HG02943 (cell line): Measurements from ENCODE around the gene KRTAP10-1.

Source experiments
- ATAC-seq: cut with Tn5 transposase; IDR thresholded peaks from one replicate; pipeline ENCODE4 v1.9.1; 2021; ENCODE audit warnings: mild to moderate bottlenecking, low read depth, moderate library complexity; ENCODE audit not compliant: unreplicated experiment

The KRTAP10-1 gene

GRCh38 chr21:44519346-44520325, 20.4 kb downstream of the KRTAP10-1 start:
- no peak for ATAC-seq

- no peak for ATAC-seq
Measured at GRCh38 chr21:44518686-44519085, 21.3 kb downstream of the KRTAP10-1 start.

- no peak for ATAC-seq
Measured at GRCh38 chr21:44517175-44517899, 22.7 kb downstream of the KRTAP10-1 start.

GRCh38 chr21:44516828-44517174, 23.2 kb downstream of the KRTAP10-1 start:
- no peak for ATAC-seq

- ATAC-seq = no peak
Measured at GRCh38 chr21:44516342-44516741, 23.7 kb downstream of the KRTAP10-1 start.

- ATAC-seq = no peak
Measured at GRCh38 chr21:44515359-44516165, 24.4 kb downstream of the KRTAP10-1 start.

GRCh38 chr21:44514746-44515358, 25.1 kb downstream of the KRTAP10-1 start:
- ATAC-seq = no peak

- ATAC-seq = no peak
Measured at GRCh38 chr21:44514218-44514520, 25.8 kb downstream of the KRTAP10-1 start.

- no peak for ATAC-seq
Measured at GRCh38 chr21:44513389-44514217, 26.4 kb downstream of the KRTAP10-1 start.

- ATAC-seq = no peak
Measured at GRCh38 chr21:44512496-44513388, 27.3 kb downstream of the KRTAP10-1 start.

- ATAC-seq = no peak
Measured at GRCh38 chr21:44511938-44512275, 28.1 kb downstream of the KRTAP10-1 start.

- ATAC-seq = no peak
Measured at GRCh38 chr21:44511219-44511937, 28.6 kb downstream of the KRTAP10-1 start.

- ATAC-seq = no peak
Measured at GRCh38 chr21:44510508-44511218, 29.3 kb downstream of the KRTAP10-1 start.

GRCh38 chr21:44510109-44510507, 29.9 kb downstream of the KRTAP10-1 start:
- no peak for ATAC-seq

- ATAC-seq = no peak
Measured at GRCh38 chr21:44509539-44509938, 30.5 kb downstream of the KRTAP10-1 start.

GRCh38 chr21:44508711-44509445, 31.1 kb downstream of the KRTAP10-1 start:
- no peak for ATAC-seq

- no peak for ATAC-seq
Measured at GRCh38 chr21:44508426-44508710, 31.6 kb downstream of the KRTAP10-1 start.
